ENCODE data around the gene CHRNA10.

- TF ChIP-seq SUZ12 (IDR thresholded peaks at IDR 0.05; ENCODE audit: extremely low read depth, insufficient read depth, insufficient read length) (no peak), ZNF274 (IDR thresholded peaks at IDR 0.05; ENCODE audit: low read depth, low read length) (no peak)
Observed at GRCh38 chr11:3616721-3617460, 54.3 kb downstream of the CHRNA10 start.

Measured in NT2/D1 (cell line).